ENCODE measurements around the gene CKAP5. TPM values are rescaled to one million over a fixed set of nuclear protein-coding genes. Genes with fewer than 3 reads are reported as not detected.

Gene CKAP5
- total RNA-seq, 3 donors from 2014 or later = 32.1 to 45.2 (median 41.4) TPM

GRCh38 chr11:46722566-46723358 lies 123.3 kb downstream of the CKAP5 start:
- no peak for TF ChIP-seq POLR2AphosphoS5 (IDR thresholded peaks at IDR 0.05)
- TF ChIP-seq POLR2A (IDR thresholded peaks at IDR 0.05) = no peak
- no peak for TF ChIP-seq CTCF (IDR thresholded peaks at IDR 0.05)
- H3K4me3 ChIP-seq = no peak overlapping the region
- H3K4me1 ChIP-seq = no peaks in the 10 kb centered on the region
- peak overlapping the region in 1 of 2 donors; percentile 78 for H3K27ac ChIP-seq
- no peak for DNase-seq (ENCODE audit: low spot score in 2 of 2)
- no peaks in the 10 kb centered on the region for H3K9me3 ChIP-seq
- intact Hi-C loops (cut with DNase I; ENCODE audit: low total_unique reads) = no loop called here
- H3K27me3 ChIP-seq = no peaks in the 10 kb centered on the region
- no peaks in the 10 kb centered on the region for H3K36me3 ChIP-seq

- H3K27me3 ChIP-seq = no peaks in the 10 kb centered on the region
- H3K36me3 ChIP-seq = no peaks in the 10 kb centered on the region
- intact Hi-C loops (cut with DNase I; ENCODE audit: low total_unique reads) = no loop called here
- no peaks in the 10 kb centered on the region for H3K4me1 ChIP-seq
- no peaks in the 10 kb centered on the region for H3K9me3 ChIP-seq
- no peak for DNase-seq (ENCODE audit: low spot score in 2 of 2)
- no peak overlapping the region for H3K27ac ChIP-seq
- TF ChIP-seq POLR2A (IDR thresholded peaks at IDR 0.05) (no peak), CTCF (IDR thresholded peaks at IDR 0.05) (no peak), POLR2AphosphoS5 (IDR thresholded peaks at IDR 0.05) (no peak)
- H3K4me3 ChIP-seq = no peak overlapping the region
These were observed 124.8 kb downstream of the CKAP5 start for GRCh38 chr11:46721286-46721685.

GRCh38 chr11:46719543-46720218 lies 126.4 kb downstream of the CKAP5 start:
- Histone ChIP-seq H3K27ac (no peak overlapping the region), H3K4me1 (no peaks in the 10 kb centered on the region), H3K4me3 (no peak overlapping the region), H3K27me3 (no peaks in the 10 kb centered on the region), H3K36me3 (no peaks in the 10 kb centered on the region), H3K9me3 (no peaks in the 10 kb centered on the region)
- TF ChIP-seq POLR2AphosphoS5 (IDR thresholded peaks at IDR 0.05) (no peak), CTCF (IDR thresholded peaks at IDR 0.05) (no peak), POLR2A (IDR thresholded peaks at IDR 0.05) (no peak)
- intact Hi-C loops (cut with DNase I; ENCODE audit: low total_unique reads) = no loop called here
- DNase-seq (ENCODE audit: low spot score in 2 of 2) = no peak

- H3K4me1 ChIP-seq = no peaks in the 10 kb centered on the region
- no peak within 1 kb of the TSS for H3K4me3 ChIP-seq
- intact Hi-C loops (cut with DNase I; ENCODE audit: low total_unique reads) = no loop called here
- H3K27me3 ChIP-seq = no peaks in the 10 kb centered on the region
- no peaks in the 10 kb centered on the region for H3K36me3 ChIP-seq
- no peaks in the 10 kb centered on the region for H3K9me3 ChIP-seq
- no peak within 1 kb of the TSS for H3K27ac ChIP-seq
- no peak for DNase-seq (ENCODE audit: low spot score in 2 of 2)
- TF ChIP-seq POLR2A (IDR thresholded peaks at IDR 0.05) (no peak), POLR2AphosphoS5 (IDR thresholded peaks at IDR 0.05) (no peak), CTCF (IDR thresholded peaks at IDR 0.05) (no peak)
These were observed 127.0 kb downstream of the CKAP5 start, which contains the start of gene F2 for GRCh38 chr11:46719048-46719542. Gene F2, plus strand, starts transcription at chr11:46719213. Its CDS starts 23 bp downstream, at chr11:46719236.
